SK-N-SH treated with all-trans-retinoic acid at 6 μM for 48 hours (cell line): ENCODE results near the gene BICD1.

Source experiments
- ATAC-seq: fragments of 200-7000 bp; cut with Tn5 transposase; 3 replicates; pipeline ENCODE4 v1.9.1; 2020; ENCODE audit warnings: mild to moderate bottlenecking, moderate library complexity
- ARNTL ChIP-seq: fragments of 450-650 bp; formaldehyde crosslinking; IDR thresholded peaks from 2 replicates; pipeline ENCODE4 v1.5.0; 2020; ENCODE audit warnings: low read depth, mild to moderate bottlenecking, moderate library complexity, borderline replicate concordance
- BACH2 ChIP-seq: fragments of 250-450 bp; sonication (Bioruptor Pico); IDR thresholded peaks from 2 replicates; pipeline ENCODE4 v1.9.0; 2021; ENCODE audit warnings: mild to moderate bottlenecking, borderline replicate concordance
- CSDC2 ChIP-seq: fragments of 250-450 bp; sonication (Bioruptor Pico); IDR thresholded peaks from 2 replicates; pipeline ENCODE4 v1.5.0; 2020; ENCODE audit warnings: mild to moderate bottlenecking, moderate library complexity
- ESRRG ChIP-seq: fragments of 250-450 bp; sonication (Bioruptor Pico); IDR thresholded peaks from 2 replicates; pipeline ENCODE4 v1.6.1; 2021; ENCODE audit warnings: mild to moderate bottlenecking
- GLIS3 ChIP-seq: fragments of 250-450 bp; sonication (Bioruptor Pico); IDR thresholded peaks from 2 replicates; pipeline ENCODE4 v1.5.0; 2020; ENCODE audit warnings: mild to moderate bottlenecking, moderate library complexity
- ISL1 ChIP-seq: fragments of 250-450 bp; sonication (Bioruptor Pico); IDR thresholded peaks from 2 replicates; pipeline ENCODE4 v2.1.2; 2022; ENCODE audit warnings: mild to moderate bottlenecking, moderate library complexity
- OSR1 ChIP-seq: fragments of 250-450 bp; sonication (Bioruptor Pico); IDR thresholded peaks from 2 replicates; pipeline ENCODE4 v1.8.0; 2022; ENCODE audit warnings: moderate library complexity, mild to moderate bottlenecking, inconsistent platforms
- PPARA ChIP-seq: fragments of 250-450 bp; sonication (Bioruptor Pico); IDR thresholded peaks from 2 replicates; pipeline ENCODE4 v1.5.0; 2020; ENCODE audit warnings: mild to moderate bottlenecking, borderline replicate concordance
- RARB ChIP-seq: fragments of 250-450 bp; sonication (Bioruptor Pico); IDR thresholded peaks from 2 replicates; pipeline ENCODE4 v1.8.0; 2021; ENCODE audit warnings: mild to moderate bottlenecking, moderate library complexity
- SNAI2 ChIP-seq: fragments of 250-450 bp; sonication (Bioruptor Pico); IDR thresholded peaks from 2 replicates; pipeline ENCODE4 v1.5.0; 2020; ENCODE audit warnings: mild to moderate bottlenecking, moderate library complexity
- TCF4 ChIP-seq: fragments of 250-450 bp; sonication (Bioruptor Pico); IDR thresholded peaks from 2 replicates; pipeline ENCODE4 v1.8.0; 2021; ENCODE audit warnings: mild to moderate bottlenecking, moderate library complexity, borderline replicate concordance
- TOX ChIP-seq: fragments of 250-450 bp; sonication (Bioruptor Pico); IDR thresholded peaks from 2 replicates; pipeline ENCODE4 v1.8.0; 2021; ENCODE audit warnings: mild to moderate bottlenecking, moderate library complexity, borderline replicate concordance
- ZC3H10 ChIP-seq: fragments of 250-450 bp; sonication (Bioruptor Pico); IDR thresholded peaks from 2 replicates; pipeline ENCODE4 v1.5.1; 2021; ENCODE audit warnings: mild to moderate bottlenecking, moderate library complexity
- ZFP3 ChIP-seq: fragments of 250-450 bp; sonication (Bioruptor Pico); IDR thresholded peaks from 2 replicates; pipeline ENCODE4 v1.5.0; 2020; ENCODE audit warnings: mild to moderate bottlenecking, moderate library complexity
- ZFP30 ChIP-seq: fragments of 450-650 bp; formaldehyde crosslinking; IDR thresholded peaks from 2 replicates; pipeline ENCODE4 v1.5.0; 2022; ENCODE audit warnings: mild to moderate bottlenecking, moderate library complexity
- ZNF565 ChIP-seq: fragments of 450-650 bp; formaldehyde crosslinking; conservative IDR thresholded peaks from 2 replicates; pipeline ENCODE4 v1.5.0; 2020; ENCODE audit warnings: low read depth, mild to moderate bottlenecking, moderate library complexity
- ZNF70 ChIP-seq: fragments of 450-650 bp; formaldehyde crosslinking; IDR thresholded peaks from 2 replicates; pipeline ENCODE4 v1.5.0; 2020; ENCODE audit warnings: mild to moderate bottlenecking, moderate library complexity
- ZNF8 ChIP-seq: fragments of 450-650 bp; formaldehyde crosslinking; IDR thresholded peaks from 2 replicates; pipeline ENCODE4 v1.5.0; 2020; ENCODE audit warnings: mild to moderate bottlenecking, moderate library complexity
- TF ChIP-seq, protein P1 (sequence below): fragments of 250-450 bp; sonication (Bioruptor Pico); IDR thresholded peaks from 2 replicates; pipeline ENCODE4 v1.8.0; 2021; ENCODE audit warnings: low read depth, mild to moderate bottlenecking, moderate library complexity, borderline replicate concordance
- TF ChIP-seq, protein P2 (sequence below): fragments of 250-450 bp; sonication (Bioruptor Pico); IDR thresholded peaks from 2 replicates; pipeline ENCODE4 v1.8.0; 2020; ENCODE audit warnings: mild to moderate bottlenecking, moderate library complexity, borderline replicate concordance

The BICD1 gene

DNA sequence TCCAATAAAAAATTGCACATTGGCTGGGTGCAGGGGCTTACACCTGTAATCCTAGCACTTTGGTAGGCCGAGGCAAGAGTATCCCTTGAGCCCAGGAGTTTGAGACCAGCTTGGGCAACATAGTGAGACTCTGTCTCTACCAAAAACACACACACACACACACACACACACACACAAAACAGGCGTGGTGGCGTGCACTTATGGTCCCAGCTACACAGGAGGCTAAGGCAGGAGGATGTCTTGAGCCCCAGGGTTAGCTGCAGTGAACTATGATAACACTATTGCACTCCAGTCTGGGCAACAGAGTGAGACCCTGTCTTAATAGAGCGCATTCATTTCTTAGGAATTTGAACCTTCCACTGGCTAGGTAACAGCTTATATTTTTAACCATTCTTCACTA, 42.9 kb upstream of the BICD1 start (continued):
- TF ChIP-seq, protein P1, sequence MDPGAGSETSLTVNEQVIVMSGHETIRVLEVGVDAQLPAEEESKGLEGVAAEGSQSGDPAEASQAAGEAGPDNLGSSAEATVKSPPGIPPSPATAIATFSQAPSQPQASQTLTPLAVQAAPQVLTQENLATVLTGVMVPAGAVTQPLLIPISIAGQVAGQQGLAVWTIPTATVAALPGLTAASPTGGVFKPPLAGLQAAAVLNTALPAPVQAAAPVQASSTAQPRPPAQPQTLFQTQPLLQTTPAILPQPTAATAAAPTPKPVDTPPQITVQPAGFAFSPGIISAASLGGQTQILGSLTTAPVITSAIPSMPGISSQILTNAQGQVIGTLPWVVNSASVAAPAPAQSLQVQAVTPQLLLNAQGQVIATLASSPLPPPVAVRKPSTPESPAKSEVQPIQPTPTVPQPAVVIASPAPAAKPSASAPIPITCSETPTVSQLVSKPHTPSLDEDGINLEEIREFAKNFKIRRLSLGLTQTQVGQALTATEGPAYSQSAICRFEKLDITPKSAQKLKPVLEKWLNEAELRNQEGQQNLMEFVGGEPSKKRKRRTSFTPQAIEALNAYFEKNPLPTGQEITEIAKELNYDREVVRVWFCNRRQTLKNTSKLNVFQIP (CRISPR knock-in tag) = no peak
- TF ChIP-seq TCF4 (no peak), RARB (CRISPR knock-in tag) (no peak), BACH2 (CRISPR knock-in tag) (no peak), PPARA (CRISPR knock-in tag) (no peak), ZNF565 (no peak)
- TF ChIP-seq, all 23 proteins: peak for 0

DNA sequence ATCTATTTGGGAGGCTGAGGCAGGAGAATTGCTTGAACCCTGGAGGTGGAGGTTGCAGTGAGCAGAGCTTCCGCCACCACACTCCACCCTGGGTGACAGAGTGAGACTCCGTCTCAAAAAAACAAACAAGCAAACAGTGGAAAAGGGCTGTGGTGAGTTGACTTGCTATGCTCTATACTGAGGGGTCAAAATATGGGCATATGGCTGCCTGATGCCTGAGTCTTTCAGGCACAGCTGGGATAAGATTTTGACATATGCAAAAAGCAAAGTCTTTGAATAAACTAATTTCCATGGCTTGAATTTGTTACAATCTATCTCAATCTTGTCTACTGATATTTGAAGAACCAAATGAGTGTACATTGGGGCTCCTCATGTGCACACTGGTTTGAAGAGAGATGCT, 40.4 kb upstream of the BICD1 start:
- no peak for ATAC-seq
- TF ChIP-seq SNAI2 (no peak), ISL1 (CRISPR knock-in tag) (no peak), ARNTL (CRISPR knock-in tag) (no peak)

DNA sequence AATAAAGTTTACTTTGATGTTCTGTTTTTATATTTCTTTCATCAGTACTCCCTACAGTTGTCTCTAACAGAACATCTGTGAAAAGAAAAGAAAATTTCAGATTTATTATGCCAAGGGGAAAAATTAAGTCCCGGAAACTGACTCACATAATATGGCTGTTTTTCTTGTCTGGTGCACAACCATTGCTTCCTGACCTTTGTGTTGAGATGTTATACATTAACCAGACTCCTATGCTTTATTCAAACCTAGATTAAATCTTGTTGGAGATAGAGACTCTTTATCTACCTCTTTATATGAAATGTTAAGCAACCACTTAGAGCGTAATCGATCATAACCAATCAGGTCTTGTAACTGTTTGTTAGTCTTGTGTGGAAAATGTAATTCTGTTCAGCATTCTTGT, 37.6 kb upstream of the BICD1 start:
- no peak for TF ChIP-seq OSR1
- TF ChIP-seq ZC3H10 (CRISPR knock-in tag) = no peak
- TF ChIP-seq ZFP30 (CRISPR knock-in tag) = no peak
- TF ChIP-seq TOX (CRISPR knock-in tag) = no peak; the same call in 1 of the 2 replicates
- TF ChIP-seq PPARA (CRISPR knock-in tag) = no peak
- TF ChIP-seq TCF4 = peak; percentile 89
- no peak for TF ChIP-seq GLIS3 (CRISPR knock-in tag)
- TF ChIP-seq, protein P1 (CRISPR knock-in tag) = no peak
- TF ChIP-seq, protein P2, sequence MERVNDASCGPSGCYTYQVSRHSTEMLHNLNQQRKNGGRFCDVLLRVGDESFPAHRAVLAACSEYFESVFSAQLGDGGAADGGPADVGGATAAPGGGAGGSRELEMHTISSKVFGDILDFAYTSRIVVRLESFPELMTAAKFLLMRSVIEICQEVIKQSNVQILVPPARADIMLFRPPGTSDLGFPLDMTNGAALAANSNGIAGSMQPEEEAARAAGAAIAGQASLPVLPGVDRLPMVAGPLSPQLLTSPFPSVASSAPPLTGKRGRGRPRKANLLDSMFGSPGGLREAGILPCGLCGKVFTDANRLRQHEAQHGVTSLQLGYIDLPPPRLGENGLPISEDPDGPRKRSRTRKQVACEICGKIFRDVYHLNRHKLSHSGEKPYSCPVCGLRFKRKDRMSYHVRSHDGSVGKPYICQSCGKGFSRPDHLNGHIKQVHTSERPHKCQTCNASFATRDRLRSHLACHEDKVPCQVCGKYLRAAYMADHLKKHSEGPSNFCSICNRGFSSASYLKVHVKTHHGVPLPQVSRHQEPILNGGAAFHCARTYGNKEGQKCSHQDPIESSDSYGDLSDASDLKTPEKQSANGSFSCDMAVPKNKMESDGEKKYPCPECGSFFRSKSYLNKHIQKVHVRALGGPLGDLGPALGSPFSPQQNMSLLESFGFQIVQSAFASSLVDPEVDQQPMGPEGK (CRISPR knock-in tag) = 0 out of 2 replicates have a peak, but pooled peaks have one; percentile 39
- TF ChIP-seq ESRRG = no peak
- peak; percentile 72 for TF ChIP-seq ISL1 (CRISPR knock-in tag)
- TF ChIP-seq ARNTL (CRISPR knock-in tag) = no peak
- no peak for TF ChIP-seq ZNF565
- no peak for TF ChIP-seq CSDC2 (CRISPR knock-in tag)
- no peak for TF ChIP-seq ZNF70 (CRISPR knock-in tag)
- TF ChIP-seq, all 23 proteins: peak for 3
- peak; percentile 83 for ATAC-seq

DNA sequence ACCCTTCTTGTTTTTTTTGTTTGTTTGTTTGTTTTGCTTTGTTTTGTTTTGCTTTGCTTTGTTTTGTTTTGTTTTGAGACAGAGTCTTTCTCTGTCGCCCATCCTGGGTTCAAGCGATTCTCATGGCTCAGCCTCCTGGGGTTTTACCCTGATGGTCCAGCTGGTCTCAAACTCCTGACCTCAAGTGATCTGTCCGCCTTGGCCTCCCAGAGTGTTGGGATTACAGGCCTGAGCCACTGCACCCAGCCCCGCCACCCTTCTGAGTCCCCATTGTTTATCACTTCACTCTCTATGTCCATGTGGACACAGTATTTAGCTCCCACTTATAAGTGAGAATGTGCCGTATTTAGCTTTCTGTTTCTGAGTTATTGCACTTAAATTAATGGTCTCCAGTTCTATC, 36.9 kb upstream of the BICD1 start:
- ATAC-seq = no peak
- TF ChIP-seq, protein P1 (CRISPR knock-in tag) = no peak
- TF ChIP-seq ZFP3 (CRISPR knock-in tag) = no peak

DNA sequence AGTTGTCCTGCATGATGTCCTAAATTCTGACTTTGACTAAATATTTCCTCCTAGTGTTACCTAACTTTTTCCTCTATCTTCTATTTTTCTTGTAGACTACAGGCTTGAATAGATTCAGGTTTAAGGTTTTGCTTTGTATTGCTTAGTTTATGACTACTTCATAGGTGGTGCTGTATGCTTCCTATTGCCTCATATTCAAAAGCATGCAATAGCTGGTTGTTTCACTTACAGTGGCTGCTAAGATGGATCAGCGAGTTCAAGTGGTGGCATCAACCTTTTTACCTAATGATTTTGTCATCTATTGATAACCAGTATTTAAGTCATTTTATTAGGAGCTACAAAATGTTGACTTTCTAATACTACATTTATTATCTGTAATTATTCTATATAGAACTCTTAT, 36.3 kb upstream of the BICD1 start:
- TF ChIP-seq ARNTL (CRISPR knock-in tag) (no peak), ZNF70 (CRISPR knock-in tag) (no peak), ZNF8 (CRISPR knock-in tag) (no peak), BACH2 (CRISPR knock-in tag) (no peak)
- ATAC-seq = no peak
